PC-9 (cell line): ENCODE data around the gene FUT7.

Experiments used
- EZH2 ChIP-seq: fragments of 200-600 bp; sonication (generic); IDR thresholded peaks from 2 replicates; pipeline ENCODE4 v1.8.0; 2017; ENCODE audit warnings: antibody characterized with exemption, low read depth
- TF ChIP-seq, protein P1 (sequence below): fragments of 200-600 bp; sonication (generic); conservative IDR thresholded peaks from 2 replicates; pipeline ENCODE4 v1.6.1; 2017; ENCODE audit warnings: mixed run types, antibody characterized with exemption, mild to moderate bottlenecking, moderate library complexity

DNA sequence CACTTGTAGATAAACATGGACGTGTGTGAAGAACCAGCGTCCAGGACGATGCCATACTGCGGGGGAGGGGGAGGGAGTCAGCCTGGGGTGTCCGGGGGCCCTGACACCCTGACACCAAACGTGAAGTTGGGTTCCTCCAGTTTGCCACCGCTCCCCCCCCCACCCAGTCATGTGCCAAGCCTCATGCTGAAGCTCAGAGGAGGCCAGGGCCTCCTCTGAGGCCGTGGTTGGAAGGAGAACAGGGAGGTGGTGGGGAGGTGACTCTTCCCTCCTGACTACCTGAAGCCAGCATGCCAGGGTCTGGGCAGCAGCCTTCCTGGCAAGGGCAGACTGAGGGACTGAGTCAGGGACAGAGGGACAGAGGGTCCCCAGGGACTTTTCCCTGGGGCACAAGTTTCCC, 20.4 kb upstream of the FUT7 start:
- TF ChIP-seq, protein P1, sequence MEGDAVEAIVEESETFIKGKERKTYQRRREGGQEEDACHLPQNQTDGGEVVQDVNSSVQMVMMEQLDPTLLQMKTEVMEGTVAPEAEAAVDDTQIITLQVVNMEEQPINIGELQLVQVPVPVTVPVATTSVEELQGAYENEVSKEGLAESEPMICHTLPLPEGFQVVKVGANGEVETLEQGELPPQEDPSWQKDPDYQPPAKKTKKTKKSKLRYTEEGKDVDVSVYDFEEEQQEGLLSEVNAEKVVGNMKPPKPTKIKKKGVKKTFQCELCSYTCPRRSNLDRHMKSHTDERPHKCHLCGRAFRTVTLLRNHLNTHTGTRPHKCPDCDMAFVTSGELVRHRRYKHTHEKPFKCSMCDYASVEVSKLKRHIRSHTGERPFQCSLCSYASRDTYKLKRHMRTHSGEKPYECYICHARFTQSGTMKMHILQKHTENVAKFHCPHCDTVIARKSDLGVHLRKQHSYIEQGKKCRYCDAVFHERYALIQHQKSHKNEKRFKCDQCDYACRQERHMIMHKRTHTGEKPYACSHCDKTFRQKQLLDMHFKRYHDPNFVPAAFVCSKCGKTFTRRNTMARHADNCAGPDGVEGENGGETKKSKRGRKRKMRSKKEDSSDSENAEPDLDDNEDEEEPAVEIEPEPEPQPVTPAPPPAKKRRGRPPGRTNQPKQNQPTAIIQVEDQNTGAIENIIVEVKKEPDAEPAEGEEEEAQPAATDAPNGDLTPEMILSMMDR = no peak
- TF ChIP-seq EZH2 = no peak
